IMR-90 (cell line): Measurements from ENCODE around the gene CACNG6. TPM values are rescaled to one million over a fixed set of nuclear protein-coding genes. Genes with fewer than 3 reads are reported as not detected.

ENCODE experiments used
- ATAC-seq: fragments of 200-7000 bp; cut with Tn5 transposase; 2 replicates; pipeline ENCODE4 v1.9.1; 2020; ENCODE audit warnings: low read depth, mild to moderate bottlenecking, moderate library complexity
- BruUV-seq: library from RNA; stranded (reverse); fragments of 400-500 nt; replicated peaks from 2 replicates; lab custom pipeline; 2021; lab: Mats Ljungman, UMichigan
- CTCF ChIA-PET: fragments of 300-600 bp; formaldehyde crosslinking; extraction: SDS; loops from one replicate; lab custom pipeline; 2021; ENCODE audit warnings: antibody characterized with exemption; lab: Yijun Ruan, JAX
- POLR2A ChIA-PET: fragments of 300-600 bp; sonication (Branson Sonifier 250); formaldehyde crosslinking; loops from one replicate; lab custom pipeline; 2022; ENCODE audit warnings: antibody characterized with exemption; ENCODE audit not compliant: unreplicated experiment; lab: Charles Lee
- DNase-seq: peaks from one replicate; pipeline ENCODE4 v3.0.0; 2013
- H2AFZ ChIP-seq: replicated peaks from 2 replicates; pipeline ENCODE3; 2013; ENCODE audit warnings: low read length, mild to moderate bottlenecking; ENCODE audit not compliant: poor library complexity
- H2AK5ac ChIP-seq: 2 replicates; pipeline ENCODE4 v1.6.1; 2013; ENCODE audit warnings: low read depth, low read length, inconsistent platforms
- H2AK9ac ChIP-seq: replicated peaks from 2 replicates; pipeline ENCODE3; 2013; ENCODE audit warnings: mild to moderate bottlenecking, low read depth, low read length, moderate library complexity; ENCODE audit not compliant: poor library complexity
- H2BK120ac ChIP-seq: 2 replicates; pipeline ENCODE4 v1.6.1; 2013; ENCODE audit warnings: low read depth, low read length, inconsistent platforms
- H2BK15ac ChIP-seq: 3 replicates; pipeline ENCODE4 v1.6.1; 2013; ENCODE audit warnings: low read depth, low read length, inconsistent platforms
- H2BK20ac ChIP-seq: 2 replicates; pipeline ENCODE4 v1.6.1; 2013; ENCODE audit warnings: low read depth, mild to moderate bottlenecking, inconsistent platforms, low read length, moderate library complexity
- H2BK5ac ChIP-seq: 2 replicates; pipeline ENCODE4 v1.6.1; 2013; ENCODE audit warnings: mild to moderate bottlenecking, low read depth, low read length, inconsistent platforms; ENCODE audit not compliant: poor library complexity, severe bottlenecking
- H3K14ac ChIP-seq: replicated peaks from 2 replicates; pipeline ENCODE4 v1.6.1; 2013; ENCODE audit warnings: low read depth, low read length, inconsistent platforms
- H3K18ac ChIP-seq: 2 replicates; pipeline ENCODE4 v1.6.1; 2013; ENCODE audit warnings: low read depth, low read length, control low read depth
- H3K23ac ChIP-seq: 2 replicates; pipeline ENCODE4 v1.6.1; 2013; ENCODE audit warnings: low read depth, low read length, inconsistent platforms
- H3K27ac ChIP-seq: 2 replicates; pipeline ENCODE4 v1.5.1; 2013; ENCODE audit warnings: mild to moderate bottlenecking, control low read depth, low read length; ENCODE audit not compliant: insufficient read depth
- H3K27me3 ChIP-seq: 2 replicates; pipeline ENCODE4 v1.6.1; 2013; ENCODE audit warnings: low read length; ENCODE audit not compliant: control insufficient read depth, insufficient read depth
- H3K36me3 ChIP-seq: 2 replicates; pipeline ENCODE4 v1.6.1; 2013; ENCODE audit warnings: low read length, mixed read lengths; ENCODE audit not compliant: control insufficient read depth, insufficient read depth
- H3K4ac ChIP-seq: 2 replicates; pipeline ENCODE4 v1.6.1; 2013; ENCODE audit warnings: low read depth, low read length, inconsistent platforms
- H3K4me1 ChIP-seq: 2 replicates; pipeline ENCODE4 v1.6.1; 2013; ENCODE audit warnings: low read length, mixed read lengths; ENCODE audit not compliant: control insufficient read depth, insufficient read depth
- H3K4me2 ChIP-seq: 2 replicates; pipeline ENCODE4 v1.6.1; 2013; ENCODE audit warnings: low read depth, mild to moderate bottlenecking, control low read depth, low read length, moderate library complexity
- H3K4me3 ChIP-seq: 2 replicates; pipeline ENCODE4 v1.5.1; 2013; ENCODE audit warnings: low read depth, mild to moderate bottlenecking, control low read depth, low read length, moderate library complexity; ENCODE audit not compliant: insufficient read depth
- H3K56ac ChIP-seq: 2 replicates; pipeline ENCODE4 v1.6.1; 2013; ENCODE audit warnings: low read length, inconsistent platforms; ENCODE audit not compliant: insufficient read depth; ENCODE audit errors: extremely low read depth
- H3K79me1 ChIP-seq, 2 experiments: 2 replicates each; pipeline ENCODE4 v1.6.1; 2013; ENCODE audit warnings: low read length in 2 of 2, inconsistent platforms in 1 of 2, low read depth in 1 of 2
- H3K9ac ChIP-seq: 2 replicates; pipeline ENCODE4 v1.6.1; 2013; ENCODE audit warnings: low read depth, low read length, control low read depth
- H3K9me1 ChIP-seq: 2 replicates; pipeline ENCODE4 v1.6.1; 2013; ENCODE audit warnings: low read length, inconsistent platforms; ENCODE audit not compliant: insufficient read depth
- H3K9me3 ChIP-seq: 2 replicates; pipeline ENCODE4 v1.6.1; 2013; ENCODE audit warnings: low read length; ENCODE audit not compliant: control insufficient read depth, insufficient read depth
- H4K20me1 ChIP-seq: 2 replicates; pipeline ENCODE4 v1.6.1; 2013; ENCODE audit warnings: low read length, inconsistent platforms; ENCODE audit not compliant: insufficient read depth
- H4K5ac ChIP-seq: 2 replicates; pipeline ENCODE4 v1.6.1; 2013; ENCODE audit warnings: mild to moderate bottlenecking, low read depth, low read length, control low read depth
- H4K8ac ChIP-seq, 2 experiments: 2 replicates each; pipeline ENCODE4 v1.6.1; 2013; ENCODE audit warnings: low read depth in 2 of 2, low read length in 2 of 2, control low read depth in 1 of 2, inconsistent platforms in 1 of 2
- H4K91ac ChIP-seq: 2 replicates; pipeline ENCODE4 v1.6.1; 2013; ENCODE audit warnings: low read depth, low read length, inconsistent platforms; ENCODE audit not compliant: insufficient read depth
- BHLHE40 ChIP-seq: fragments of 150-350 bp; IDR thresholded peaks from 2 replicates; pipeline ENCODE4 v1.6.1; 2016; ENCODE audit warnings: mild to moderate bottlenecking, low read depth, low read length
- CEBPB ChIP-seq: IDR thresholded peaks from 2 replicates; pipeline ENCODE4 v1.6.1; 2012; ENCODE audit warnings: low read depth, low read length, improper control_type of control experiment
- CHD1 ChIP-seq: IDR thresholded peaks from 2 replicates; pipeline ENCODE4 v1.6.1; 2012; ENCODE audit warnings: low read depth, low read length, improper control_type of control experiment
- CTCF ChIP-seq: conservative IDR thresholded peaks from 2 replicates; pipeline ENCODE4 v1.5.1; 2012; ENCODE audit warnings: mild to moderate bottlenecking, low read depth, low read length, improper control_type of control experiment
- ELK1 ChIP-seq: fragments of 150-350 bp; IDR thresholded peaks from 2 replicates; pipeline ENCODE4 v1.6.1; 2016; ENCODE audit warnings: low read depth, mild to moderate bottlenecking, low read length, moderate library complexity, borderline replicate concordance
- FOS ChIP-seq: fragments of 150-350 bp; IDR thresholded peaks from 2 replicates; pipeline ENCODE4 v1.6.1; 2016; ENCODE audit warnings: low read depth, low read length
- MAFK ChIP-seq: IDR thresholded peaks from 2 replicates; pipeline ENCODE4 v1.6.1; 2012; ENCODE audit warnings: low read depth, low read length, improper control_type of control experiment
- MAZ ChIP-seq: IDR thresholded peaks from 2 replicates; pipeline ENCODE4 v1.6.1; 2012; ENCODE audit warnings: low read depth, mild to moderate bottlenecking, low read length, improper control_type of control experiment, moderate library complexity, borderline replicate concordance
- MXI1 ChIP-seq: IDR thresholded peaks from 2 replicates; pipeline ENCODE4 v1.6.1; 2012; ENCODE audit warnings: low read depth, mild to moderate bottlenecking, low read length, moderate library complexity, borderline replicate concordance
- NFE2L2 ChIP-seq: fragments of 150-350 bp; IDR thresholded peaks from 2 replicates; pipeline ENCODE4 v1.6.1; 2016; ENCODE audit warnings: low read depth, mild to moderate bottlenecking, low read length
- POLR2A ChIP-seq: IDR thresholded peaks from 2 replicates; pipeline ENCODE4 v1.6.1; 2012; ENCODE audit warnings: mild to moderate bottlenecking, low read depth, low read length
- RAD21 ChIP-seq: IDR thresholded peaks from 2 replicates; pipeline ENCODE4 v1.6.1; 2012; ENCODE audit warnings: low read length, improper control_type of control experiment
- RCOR1 ChIP-seq: IDR thresholded peaks from 2 replicates; pipeline ENCODE4 v1.6.1; 2012; ENCODE audit warnings: mild to moderate bottlenecking, low read length, improper control_type of control experiment; ENCODE audit not compliant: insufficient replicate concordance
- RFX5 ChIP-seq: IDR thresholded peaks from 2 replicates; pipeline ENCODE4 v1.8.0; 2012; ENCODE audit warnings: low read depth, mild to moderate bottlenecking, low read length, moderate library complexity
- SMC3 ChIP-seq: fragments of 150-350 bp; IDR thresholded peaks from 2 replicates; pipeline ENCODE4 v1.6.1; 2016; ENCODE audit warnings: low read depth, mild to moderate bottlenecking, antibody characterized with exemption, low read length, moderate library complexity
- USF2 ChIP-seq: fragments of 150-350 bp; IDR thresholded peaks from 2 replicates; pipeline ENCODE4 v1.6.1; 2017; ENCODE audit warnings: mild to moderate bottlenecking, antibody characterized with exemption, low read length, low read depth
- WGBS, 2 experiments: methylation state at CpG; one replicate each; pipeline versions ENCODE4 v1.1.5 to v1.1.7; 2013; ENCODE audit warnings: missing lambda C conversion rate in 2 of 2; ENCODE audit not compliant: insufficient read length in 1 of 2; ENCODE audit errors: extremely low coverage in 2 of 2; 5-methylcytosine and 5-hydroxymethylcytosine counted together
- dilution Hi-C: fragments of 300-500 bp; cut with HindIII; formaldehyde crosslinking; loops from one replicate; pipeline ENCODE4 v1.14.3; 2018; ENCODE audit warnings: low sequenced_read_pairs; ENCODE audit not compliant: unreplicated experiment
- in situ Hi-C: fragments of 300-500 bp; cut with MboI; formaldehyde crosslinking; loops from 3 replicates; pipeline ENCODE4 v1.14.3; 2019; ENCODE audit warnings: low sequenced_read_pairs, inconsistent platforms, mixed read lengths
- intact Hi-C: fragments of 100-400 bp; cut with micrococcal nuclease; formaldehyde crosslinking; loops from 2 replicates; pipeline ENCODE4 v1.10.0; 2022
- polyA plus RNA-seq, 3 experiments: library from polyadenylated mRNA; depleted of rRNA; stranded (reverse); fragments of >200 nt; gene quantifications; 2 replicates each; pipeline ENCODE4 v1.2.3, GENCODE V29; 2012; ENCODE audit warnings: low replicate concordance in 1 of 3
- total RNA-seq: library from RNA; depleted of rRNA; stranded (reverse); fragments of >200 nt; gene quantifications from 2 replicates; pipeline ENCODE4 v1.2.3, GENCODE V29; 2012

CACNG6 gene
- total and polyA plus RNA-seq, 2 of the 4 experiments (the other 2 are of a cell fraction) = not detected

DNA sequence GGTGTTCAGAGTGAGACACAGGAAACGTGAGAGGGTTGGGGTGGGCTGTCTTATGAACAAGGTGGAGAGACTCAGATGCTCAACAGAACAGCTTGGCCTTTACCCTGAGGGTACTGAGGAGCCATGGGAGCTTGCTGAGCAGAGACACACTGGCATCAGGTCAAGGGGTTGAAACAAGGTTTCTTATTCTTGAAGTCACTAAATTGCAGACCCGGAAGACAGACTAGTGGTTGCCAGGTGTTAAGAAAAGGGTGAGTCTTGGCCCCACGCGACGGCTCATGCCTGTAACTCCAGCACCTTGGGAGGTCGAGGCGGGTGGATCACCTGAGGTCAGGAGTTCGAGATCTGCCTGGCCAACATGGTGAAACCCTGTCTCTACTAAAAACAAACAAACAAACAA is 22.4 kb downstream of the CACNG6 start:
- Histone ChIP-seq H3K9me1 (no peaks in the 10 kb centered on the region), H3K4me2 (no peak overlapping the region), H2BK15ac (no peak overlapping the region), H2BK120ac (no peak overlapping the region), H3K23ac (no peak overlapping the region), H2AK5ac (no peak overlapping the region), H2AK9ac (no peak overlapping the region), H3K79me1 (no peaks in the 10 kb centered on the region), H3K27ac (no peak overlapping the region), H4K8ac (no peak overlapping the region), H3K36me3 (no peaks in the 10 kb centered on the region), H3K18ac (no peak overlapping the region), H4K20me1 (no peaks in the 10 kb centered on the region), H3K4me3 (no peak overlapping the region), H3K4ac (no peak overlapping the region), H3K4me1 (no peaks in the 10 kb centered on the region), H3K27me3 (no peaks in the 10 kb centered on the region), H4K5ac (no peak overlapping the region), H3K9me3 (peaks cover 3% of the 10 kb centered on the region; the same call in 1 of the 2 replicates), H2AFZ (no peak overlapping the region), H4K91ac (no peak overlapping the region), H3K14ac (no peak overlapping the region), H2BK5ac (no peak overlapping the region), H3K56ac (no peak overlapping the region), H2BK20ac (no peak overlapping the region), H3K9ac (no peak overlapping the region)
- CTCF ChIA-PET = interaction anchor here (0.9 kb wide), 1 partner anchor 16 kb away, joined by 3 read pairs; no protein-coding TSS in a partner anchor
- no peak for DNase-seq
- ATAC-seq = no peak
- WGBS, 2 experiments = no CpG with 5 or more reads among the region's 8 CpGs
- TF ChIP-seq MAZ (no peak), CHD1 (no peak), MXI1 (no peak), NFE2L2 (no peak), SMC3 (no peak), BHLHE40 (no peak), MAFK (no peak), CEBPB (no peak), RCOR1 (no peak), RFX5 (no peak), FOS (no peak), USF2 (no peak), RAD21 (no peak), POLR2A (no peak), CTCF (no peak), ELK1 (no peak)
- intact Hi-C loops (no loop called here), in situ Hi-C loops (no loop called here), dilution Hi-C loops (no loop called here)
- POLR2A ChIA-PET = no interaction called here
- no TSS peak for BruUV-seq
